ENCODE results near the gene DNAJC16.

Gene DNAJC16

DNA sequence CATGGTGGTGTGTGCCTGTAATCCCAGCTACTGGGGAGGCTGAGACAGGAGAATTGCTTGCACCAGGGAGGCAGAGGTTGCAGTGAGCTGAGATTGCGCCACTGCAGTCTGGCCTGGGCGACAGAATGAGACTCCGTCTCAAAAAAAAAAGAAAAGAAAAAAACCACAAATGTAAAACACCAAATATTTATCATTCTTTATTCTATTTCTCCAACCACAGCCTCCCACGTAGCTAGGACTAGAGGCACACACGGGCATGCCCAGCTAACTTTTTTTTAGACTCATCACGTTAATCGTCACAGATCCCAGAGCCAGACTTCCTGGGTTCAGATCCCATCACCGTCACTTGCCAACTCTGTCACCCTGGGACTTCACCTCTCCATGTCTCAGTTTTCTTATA lies 13.5 kb downstream of the DNAJC16 start:
- no peak for DNase-seq (ENCODE audit: low read depth in 2 of 2)

DNA sequence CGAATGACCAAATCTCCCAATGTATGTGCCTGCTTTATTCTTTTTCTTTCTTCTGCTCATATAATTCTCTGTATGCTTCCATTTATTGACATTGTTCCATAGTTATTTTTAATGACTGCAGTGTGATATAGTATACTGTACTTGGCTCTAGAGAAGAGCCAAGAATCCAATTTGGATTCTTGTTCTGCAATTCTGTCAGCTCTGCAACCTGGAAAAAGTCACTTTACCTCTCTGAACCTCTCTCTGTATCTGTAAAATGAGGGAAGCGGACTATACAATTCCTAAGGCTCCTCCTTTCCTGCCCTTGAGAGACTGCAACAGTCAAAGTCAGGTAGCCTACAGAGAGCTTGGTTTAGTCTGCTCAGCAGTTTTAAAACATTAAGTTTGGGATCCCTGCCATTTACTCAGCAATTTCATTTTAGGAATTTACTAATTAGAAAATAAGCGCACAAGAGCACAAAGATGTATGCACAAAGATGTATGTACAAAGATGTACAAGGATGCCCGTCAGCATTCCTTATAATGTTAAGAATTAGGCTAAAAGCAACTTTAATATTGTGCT lies 14.7 kb downstream of the DNAJC16 start:
- no peak for DNase-seq (ENCODE audit: low read depth in 2 of 2)

DNA sequence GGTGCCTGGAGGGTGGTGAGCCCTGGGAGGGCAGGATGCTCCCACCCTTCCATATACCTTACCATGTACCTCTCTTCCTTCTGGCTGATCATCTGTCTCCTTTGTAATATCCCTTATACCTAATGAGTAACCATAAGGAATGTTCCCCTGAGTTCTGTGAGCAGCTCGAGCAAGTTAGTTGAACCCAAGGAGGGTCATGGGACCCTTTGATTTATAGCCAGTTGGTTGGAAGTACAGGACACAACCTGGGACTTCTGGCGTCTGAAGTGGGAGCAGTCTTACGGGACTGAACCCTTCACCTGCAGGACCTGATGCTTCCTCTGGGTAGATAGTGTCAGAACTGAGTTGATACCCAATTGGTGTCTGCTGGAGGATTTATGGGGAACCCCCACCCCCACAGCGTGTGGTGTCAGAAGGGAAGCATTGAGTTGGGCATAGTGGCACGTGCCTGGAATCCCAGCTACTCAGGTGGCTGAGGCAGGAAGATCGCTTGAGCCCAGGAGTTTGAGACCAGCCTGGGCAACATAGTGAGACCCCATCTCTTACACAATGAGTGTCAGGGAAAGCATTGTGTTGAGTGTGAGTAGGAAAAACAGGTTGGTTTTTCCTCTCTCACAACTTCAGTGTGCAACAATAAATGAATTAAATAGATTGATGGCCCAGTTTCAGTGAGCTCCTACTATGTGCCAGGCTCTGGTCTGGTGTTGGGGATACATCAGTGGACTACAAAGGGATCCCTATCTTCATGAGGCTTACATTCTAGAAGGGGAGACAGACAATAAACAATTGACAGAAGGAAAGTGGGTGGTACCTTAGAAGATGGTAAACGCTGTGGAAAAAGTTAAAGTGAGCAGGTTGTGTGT lies 16.0 kb downstream of the DNAJC16 start:
- no peak for DNase-seq (ENCODE audit: low read depth in 2 of 2)

DNA sequence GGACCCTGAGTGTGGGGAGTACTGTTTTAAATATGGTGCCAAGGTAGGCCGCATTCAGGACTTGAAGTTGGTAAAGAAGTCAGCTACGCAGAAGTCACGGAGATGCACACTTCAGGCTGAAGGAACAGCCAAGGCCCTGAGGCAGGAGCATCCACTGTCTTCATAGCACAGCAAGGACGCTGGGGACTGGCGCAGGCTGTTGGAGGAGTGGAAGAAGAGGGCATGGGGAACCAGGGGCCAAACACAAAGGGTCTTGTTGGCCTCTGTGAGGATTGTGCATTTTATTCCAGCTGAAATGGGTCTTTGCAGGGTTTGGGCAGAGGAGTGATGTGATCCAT lies 16.6 kb downstream of the DNAJC16 start:
- DNase-seq (ENCODE audit: low read depth in 2 of 2): no peak

DNA sequence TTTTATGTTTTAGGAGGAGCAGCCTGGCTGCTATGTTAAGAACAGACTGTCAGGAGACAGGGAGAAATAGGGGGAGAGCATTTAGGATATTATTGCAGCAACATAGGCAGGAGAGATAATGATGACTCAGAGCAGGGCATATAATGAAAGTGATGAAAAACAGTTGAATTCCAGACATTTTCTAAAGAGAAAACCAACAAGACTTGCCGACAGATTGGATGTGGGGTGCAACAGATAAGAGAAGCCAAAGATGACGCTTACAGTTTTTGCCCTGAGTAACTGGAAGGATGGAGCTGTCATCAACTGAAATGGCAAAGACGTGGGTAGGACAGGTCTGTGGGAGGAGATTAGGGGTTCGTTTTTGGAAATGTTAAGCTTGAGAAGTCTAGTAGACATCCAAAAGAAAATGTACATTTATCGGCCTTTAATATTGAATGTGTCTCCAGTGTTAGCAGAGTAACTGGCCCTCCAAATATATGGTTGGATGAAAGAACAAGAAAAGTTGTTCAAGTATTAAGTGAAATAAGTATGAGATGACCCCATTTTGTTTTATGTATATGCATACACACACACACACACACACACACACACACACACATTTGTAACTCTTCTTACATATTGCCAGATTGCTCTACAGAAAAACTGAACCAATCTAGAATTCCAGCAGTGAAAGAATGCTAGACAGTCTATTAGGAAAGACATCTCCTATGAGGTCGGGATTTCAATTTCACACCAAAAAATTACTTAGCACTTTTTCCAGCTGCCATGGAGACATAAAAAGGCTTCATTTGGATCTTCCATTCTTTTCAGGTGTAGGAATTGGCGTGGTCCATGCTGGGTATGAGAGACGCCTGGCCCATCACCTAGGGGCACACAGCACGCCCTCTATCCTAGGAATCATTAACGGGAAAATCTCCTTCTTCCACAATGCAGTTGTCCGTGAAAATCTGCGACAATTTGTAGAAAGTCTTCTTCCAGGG lies 17.2 kb downstream of the DNAJC16 start:
- DNase-seq (ENCODE audit: low read depth in 2 of 2): no peak

DNA sequence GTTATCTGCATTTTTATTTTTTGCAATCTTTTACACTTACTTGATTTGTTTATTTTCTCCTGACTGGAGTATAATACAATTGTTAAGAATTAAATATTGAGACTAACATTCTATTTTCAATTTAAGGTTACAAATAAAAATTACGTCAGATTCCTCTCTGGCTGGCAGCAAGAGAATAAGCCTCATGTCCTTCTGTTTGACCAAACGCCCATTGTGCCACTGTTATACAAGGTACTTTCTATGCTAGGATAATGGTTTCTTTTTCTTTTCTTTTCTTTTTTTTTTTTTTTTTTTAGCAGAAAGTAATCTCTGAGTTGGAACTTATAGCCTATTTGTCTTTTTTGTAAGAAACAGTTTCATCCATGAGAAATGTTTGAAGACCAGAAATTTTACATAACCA lies 20.0 kb downstream of the DNAJC16 start:
- no peak for DNase-seq (ENCODE audit: low read depth in 2 of 2)

DNA sequence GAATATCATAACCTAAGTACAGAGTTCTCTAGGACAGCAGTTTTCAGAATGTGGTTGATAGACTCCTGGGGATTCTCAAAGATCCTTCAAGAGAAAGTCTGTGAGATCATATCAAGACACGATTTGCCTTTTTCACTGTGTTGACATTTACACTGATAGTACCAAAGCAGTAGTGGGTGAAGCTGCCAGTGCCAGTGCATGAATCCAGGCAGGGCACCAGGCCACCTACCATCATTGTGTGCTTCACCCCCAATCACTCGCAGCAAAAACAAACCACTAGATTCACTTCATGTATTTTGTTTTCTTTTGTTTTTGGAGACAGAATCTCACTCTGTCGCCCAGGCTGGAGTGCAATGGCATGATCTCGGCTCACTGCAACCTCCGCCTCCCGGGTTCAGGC lies 23.9 kb downstream of the DNAJC16 start:
- DNase-seq (ENCODE audit: low read depth in 2 of 2): no peak

DNA sequence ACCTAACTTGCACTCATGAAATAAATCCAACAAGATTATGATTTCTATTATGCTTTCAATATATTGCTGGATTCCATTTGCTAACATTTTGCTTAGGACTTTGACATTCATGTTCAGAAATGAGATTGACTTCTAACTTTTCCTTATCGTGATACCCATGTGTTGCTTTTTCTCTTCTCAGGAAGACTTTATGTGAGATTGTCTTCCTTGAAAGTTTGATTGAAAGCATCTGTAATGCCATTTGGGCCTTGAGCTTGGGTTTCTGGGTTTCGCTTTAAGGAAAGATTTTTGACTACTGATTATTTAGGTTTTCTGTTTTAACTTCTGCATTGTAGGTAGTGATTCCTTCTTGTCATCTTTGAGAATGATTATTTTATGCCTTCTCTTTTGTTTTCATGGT lies 30.4 kb downstream of the DNAJC16 start:
- DNase-seq (ENCODE audit: low read depth in 2 of 2): no peak

DNA sequence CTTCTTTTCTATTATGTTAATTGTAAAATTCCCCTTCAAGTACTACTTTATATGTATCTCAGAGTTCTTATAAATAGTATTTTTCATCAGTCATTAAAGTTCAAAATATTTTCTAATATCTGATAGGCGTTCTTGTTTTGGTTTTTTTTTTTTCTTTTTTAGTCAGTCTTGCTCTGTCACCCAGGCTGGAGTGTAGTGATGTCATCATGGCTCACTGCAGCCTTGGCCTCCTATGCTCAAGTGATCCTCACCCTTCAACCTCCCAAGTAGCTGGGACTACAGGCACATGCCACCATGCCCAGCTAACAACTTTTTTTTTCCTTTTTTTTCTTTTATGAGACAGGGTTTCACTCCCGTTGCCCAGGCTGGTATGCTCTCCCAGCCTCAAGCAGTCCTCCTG lies 30.9 kb downstream of the DNAJC16 start:
- no peak for DNase-seq (ENCODE audit: low read depth in 2 of 2)

DNA sequence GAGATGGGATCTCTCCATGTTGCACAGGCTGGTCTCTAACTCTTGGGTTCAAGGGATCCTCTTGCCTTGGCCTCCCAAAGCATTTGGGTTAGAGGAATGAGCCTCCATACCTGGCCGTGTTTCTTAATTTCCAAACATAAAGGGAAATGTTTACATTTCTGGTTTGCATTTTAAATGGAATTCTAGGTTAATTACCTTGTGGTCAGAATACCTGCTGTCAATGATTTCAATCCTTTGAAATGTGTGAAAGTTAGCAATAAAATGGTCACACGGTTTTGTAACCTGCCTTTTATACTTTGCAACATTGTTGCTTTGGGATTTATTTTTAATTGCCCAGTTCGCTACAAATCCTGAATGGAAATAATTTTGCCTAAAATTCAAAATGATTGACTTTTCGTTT lies 31.9 kb downstream of the DNAJC16 start:
- no peak for DNase-seq (ENCODE audit: low read depth in 2 of 2)

DNA sequence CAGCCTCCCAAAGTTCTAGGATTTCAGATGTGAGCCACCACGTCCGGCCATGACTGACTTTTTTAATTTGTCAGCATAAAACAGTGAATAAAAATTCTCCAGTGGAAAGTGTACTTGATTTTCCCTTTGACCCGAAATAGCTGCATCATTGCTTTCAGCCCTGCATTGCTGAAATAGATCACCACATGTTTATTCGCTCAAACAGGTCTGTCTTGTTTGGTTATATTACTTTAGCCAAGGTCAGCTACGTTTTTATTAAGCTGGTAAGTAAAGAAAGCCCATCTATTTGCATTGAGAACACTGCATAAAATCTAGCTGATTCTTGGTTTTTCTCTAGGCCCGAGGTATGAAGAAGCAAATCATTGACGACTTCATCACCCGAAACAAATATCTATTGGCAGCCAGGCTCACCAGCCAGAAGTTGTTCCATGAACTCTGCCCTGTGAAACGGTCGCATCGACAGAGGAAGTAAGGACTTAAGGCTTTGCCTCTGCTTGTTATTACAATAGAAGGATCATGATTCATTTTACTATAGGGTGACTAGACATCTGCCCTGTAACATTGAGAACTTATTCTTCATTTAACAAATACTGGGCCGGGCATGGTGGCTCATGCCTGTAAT lies 32.7 kb downstream of the DNAJC16 start:
- DNase-seq (ENCODE audit: low read depth in 2 of 2): no peak

DNA sequence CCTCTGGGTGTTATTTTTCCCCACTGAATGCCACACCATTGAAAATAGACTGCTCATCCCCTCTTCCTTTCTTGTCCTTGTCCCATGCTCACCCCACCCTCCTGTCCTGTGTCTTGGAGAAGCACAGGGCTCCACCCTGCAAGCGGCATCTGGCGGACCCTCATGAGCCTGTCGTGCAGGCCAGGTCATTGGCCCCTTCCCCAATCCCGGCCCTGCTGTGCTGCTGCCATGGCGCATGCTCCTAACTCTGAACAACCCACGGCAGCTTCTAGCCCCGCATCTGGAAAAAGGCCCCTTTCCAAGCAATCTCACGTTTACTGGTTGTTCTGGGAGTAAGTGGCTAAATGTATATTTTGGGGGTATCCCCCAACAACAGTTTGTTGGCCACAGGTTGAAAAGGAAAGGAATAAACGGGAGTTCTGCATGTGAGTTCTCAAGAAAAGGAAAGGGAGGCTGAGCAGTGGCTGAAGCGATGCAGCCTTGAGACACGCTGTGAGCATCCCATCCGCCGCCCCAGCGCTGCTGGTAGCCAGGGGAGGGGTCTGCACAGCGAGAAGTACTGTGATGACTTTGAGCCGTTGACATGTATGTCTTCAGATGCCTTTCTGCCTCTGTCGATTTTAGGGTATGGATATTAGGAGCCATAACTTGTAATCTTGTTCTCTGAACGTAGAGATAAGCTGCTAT lies 41.9 kb downstream of the DNAJC16 start:
- DNase-seq (ENCODE audit: low read depth in 2 of 2): no peak

DNA sequence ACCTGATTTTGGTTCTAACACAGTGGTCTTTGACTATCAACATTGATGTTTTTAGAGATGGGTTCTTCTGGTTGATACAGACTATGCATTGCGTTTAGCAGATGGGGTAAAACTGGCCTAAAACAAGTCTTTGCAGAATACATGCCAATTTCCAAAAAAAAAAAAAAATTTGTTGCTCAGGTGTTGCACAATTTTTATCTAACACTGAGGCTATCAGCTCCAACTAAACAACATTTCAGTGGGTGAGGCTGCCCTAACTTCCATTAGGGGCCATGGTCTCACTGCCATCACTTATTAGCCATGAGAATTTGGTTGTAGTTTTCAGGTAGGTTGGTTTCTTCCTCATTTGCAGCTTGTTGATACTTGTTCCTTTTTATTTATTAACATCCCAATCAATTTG lies 44.2 kb downstream of the DNAJC16 start:
- DNase-seq (ENCODE audit: low read depth in 2 of 2): no peak

DNA sequence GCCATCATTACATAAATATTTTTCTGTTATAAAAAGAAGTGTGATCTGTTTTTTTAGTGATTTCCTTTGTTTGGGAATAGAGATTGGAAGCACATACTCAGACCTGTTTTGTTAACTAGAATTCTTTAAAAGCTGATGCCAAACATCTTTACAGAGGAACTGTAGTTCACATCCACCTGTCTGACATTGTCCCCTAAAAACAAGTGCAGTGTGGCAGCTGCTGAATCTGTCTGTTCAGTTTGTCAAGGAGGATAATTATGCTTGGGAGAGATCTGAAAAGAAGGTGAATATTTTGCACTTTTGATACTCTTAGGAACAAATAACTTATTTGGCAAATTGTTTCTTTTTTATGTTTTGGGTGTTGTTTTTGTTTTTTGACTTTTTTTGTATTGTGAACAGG lies 44.6 kb downstream of the DNAJC16 start:
- no peak for DNase-seq (ENCODE audit: low read depth in 2 of 2)

DNA sequence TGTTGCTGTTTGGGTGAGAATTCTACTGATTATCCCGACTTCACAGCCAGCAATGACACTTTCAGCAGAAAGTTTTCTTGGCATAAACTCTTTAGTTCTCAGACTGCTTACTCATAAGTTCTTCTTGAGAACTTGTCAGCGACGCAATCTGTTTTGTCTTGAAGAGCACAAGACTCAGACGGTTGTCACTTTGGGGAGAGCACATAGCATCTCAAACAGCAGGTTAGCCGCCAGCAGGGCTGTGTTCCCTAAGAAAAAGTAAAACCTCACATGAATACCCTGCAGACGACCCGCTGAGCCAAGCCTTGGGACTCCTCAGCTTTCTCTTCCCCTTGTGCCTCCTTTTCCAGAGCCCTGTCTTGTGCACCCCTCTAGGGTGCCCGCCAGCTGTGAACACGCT lies 46.8 kb downstream of the DNAJC16 start:
- no peak for DNase-seq (ENCODE audit: low read depth in 2 of 2)

DNA sequence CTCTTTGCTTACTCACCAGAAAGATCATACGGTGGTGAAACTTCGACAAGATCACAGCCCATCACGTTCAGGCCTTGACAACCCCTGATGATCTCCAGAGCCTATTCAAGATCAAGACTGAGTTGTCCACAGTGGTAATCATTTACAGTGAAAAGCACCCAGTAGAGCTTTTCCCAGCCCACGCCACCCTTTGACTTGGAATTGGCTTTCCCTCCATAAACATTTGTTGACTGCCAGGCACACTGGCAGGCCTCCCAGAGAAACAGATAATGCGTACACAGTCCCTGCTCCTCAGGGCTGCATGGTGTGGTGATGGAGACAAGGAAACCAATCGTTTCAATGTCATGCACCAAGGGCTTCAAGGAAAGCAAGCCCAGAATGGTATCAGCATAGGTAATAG lies 48.1 kb downstream of the DNAJC16 start:
- DNase-seq (ENCODE audit: low read depth in 2 of 2): no peak

DNA sequence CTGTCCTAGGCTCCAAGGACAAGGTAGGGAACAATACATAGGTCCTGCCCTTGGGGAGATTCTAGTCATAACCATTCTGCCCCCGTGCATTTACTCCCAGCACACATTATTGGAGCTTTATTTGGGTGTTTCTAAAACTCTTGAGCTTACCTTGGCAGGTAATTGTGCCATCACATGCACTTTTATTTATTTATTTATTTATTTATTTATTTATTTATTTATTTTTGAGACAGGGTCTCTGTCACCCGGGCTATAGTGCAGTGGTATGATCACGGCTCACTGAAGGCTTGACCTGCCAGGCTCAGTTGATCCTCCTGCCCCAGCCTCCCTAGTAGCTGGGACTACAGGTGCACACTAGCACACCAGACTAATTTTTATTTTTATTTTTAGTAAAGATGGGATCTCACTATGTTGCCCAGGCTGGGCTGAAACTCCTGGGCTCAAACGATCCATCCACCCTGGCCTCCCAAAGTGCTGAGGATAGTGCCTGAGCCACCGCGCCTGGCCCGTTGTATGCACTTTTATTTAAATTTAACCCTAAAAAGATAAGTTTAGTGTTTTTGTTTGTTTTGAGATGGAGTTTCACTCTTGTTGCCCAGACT lies 49.0 kb downstream of the DNAJC16 start:
- DNase-seq (ENCODE audit: low read depth in 2 of 2): no peak

DNA sequence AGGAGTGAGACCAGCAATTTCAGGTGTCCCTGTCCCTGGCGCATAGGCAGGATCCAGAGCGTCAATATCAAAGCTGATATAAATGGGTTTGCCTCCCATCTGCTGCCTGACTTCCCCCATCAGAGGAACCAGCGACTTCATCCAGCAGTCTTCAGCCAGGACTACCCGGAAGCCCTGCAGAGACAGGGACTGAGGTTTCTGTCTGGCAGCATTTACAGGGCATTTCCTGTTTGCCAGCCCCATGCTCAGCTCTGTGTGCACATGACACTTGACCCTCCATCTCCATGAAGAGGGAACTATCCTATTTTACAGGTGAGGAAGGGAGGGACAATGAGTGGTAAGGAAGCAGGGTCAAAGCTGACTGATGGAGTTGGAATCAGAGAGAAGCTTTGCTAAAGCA lies 51.0 kb downstream of the DNAJC16 start:
- DNase-seq (ENCODE audit: low read depth in 2 of 2): no peak

DNA sequence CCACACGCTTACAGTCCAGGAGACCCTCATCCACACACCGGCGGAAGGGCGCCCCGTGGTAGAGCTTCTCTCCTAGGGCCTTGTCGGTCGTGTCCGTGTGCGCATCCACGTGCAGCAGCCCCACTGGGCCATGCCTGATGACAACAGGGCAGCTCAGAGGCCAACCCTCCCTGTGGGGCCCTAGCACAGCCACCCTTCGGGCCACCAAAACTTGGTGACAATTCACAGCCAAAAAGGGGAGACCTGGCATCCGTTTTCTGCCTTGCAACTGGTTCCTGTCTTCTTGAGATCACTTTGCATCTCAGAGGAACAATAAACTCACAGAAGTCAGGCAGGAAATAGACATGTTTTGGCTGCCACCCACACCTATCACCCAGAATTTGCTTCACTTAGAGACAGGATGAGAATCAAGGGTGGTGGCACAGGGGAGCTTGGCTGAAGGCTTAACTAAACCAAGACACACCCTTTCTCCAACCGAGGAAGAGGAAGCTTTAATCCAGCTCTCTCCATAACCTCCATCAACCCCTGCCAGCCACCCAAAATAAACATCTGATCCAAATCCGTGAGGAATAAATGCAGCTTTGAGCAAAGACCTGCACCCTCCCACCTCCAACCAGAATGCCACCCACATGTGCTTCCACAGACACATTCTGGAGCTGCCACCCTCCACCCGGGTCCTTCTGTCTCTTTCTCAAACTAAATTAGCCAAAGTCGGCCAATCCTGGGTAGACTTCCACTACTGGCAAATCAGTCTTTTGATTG lies 52.5 kb downstream of the DNAJC16 start:
- DNase-seq (ENCODE audit: low read depth in 2 of 2): peak in 1 of 2 donors; percentile 15

DNA sequence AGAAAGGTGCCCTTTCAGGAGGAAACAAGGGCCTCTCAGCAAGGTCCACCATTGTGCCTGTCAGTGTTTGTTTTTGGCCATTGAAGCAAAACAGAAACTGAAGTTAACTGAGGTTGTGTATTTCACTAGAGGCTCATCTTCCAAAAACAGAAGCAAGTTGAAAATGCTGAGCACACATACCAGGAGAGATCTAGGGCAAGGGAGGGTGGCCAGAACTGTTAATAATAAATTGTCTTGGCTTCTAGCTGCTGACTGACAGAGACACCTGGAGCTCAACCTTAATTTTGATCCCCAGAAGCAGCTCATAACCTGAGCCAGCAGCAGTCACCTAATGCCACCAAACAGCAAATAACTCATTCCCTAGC lies 53.0 kb downstream of the DNAJC16 start:
- no peak for DNase-seq (ENCODE audit: low read depth in 2 of 2)
